Prostate gland (tissue), 2 donors: Measurements from ENCODE around the gene KRT32. TPM values are rescaled to one million over a fixed set of nuclear protein-coding genes. Genes with fewer than 3 reads are reported as not detected.

Experiments
- DNase-seq: peaks from one replicate; pipeline ENCODE4 v3.0.0-alpha.2; 2019; ENCODE audit warnings: low spot score
- H3K27ac ChIP-seq, 2 donors: fragments of 200-600 bp; sonication (generic); 2 replicates each; pipeline ENCODE4 v1.5.1; 2017 to 2019
- H3K27me3 ChIP-seq: fragments of 200-600 bp; sonication (generic); replicated peaks from 2 replicates; pipeline ENCODE4 v1.5.1; 2019; ENCODE audit not compliant: insufficient read depth
- H3K36me3 ChIP-seq, 2 donors: fragments of 200-600 bp; sonication (generic); 1 replicate in 1 of 2; 2 replicates in 1 of 2; pipeline versions ENCODE4 v1.5.1 to v1.8.1; 2017 to 2019
- H3K4me1 ChIP-seq: fragments of 200-600 bp; sonication (generic); replicated peaks from 2 replicates; pipeline ENCODE4 v1.5.1; 2019
- H3K4me3 ChIP-seq, 2 donors: fragments of 200-600 bp; sonication (generic); 2 replicates each; pipeline ENCODE4 v1.5.1; 2017 to 2019
- H3K9me3 ChIP-seq: fragments of 200-600 bp; sonication (generic); 2 replicates; pipeline ENCODE4 v1.5.1; 2017
- POLR2A ChIP-seq: fragments of 450-650 bp; IDR thresholded peaks from one replicate; pipeline ENCODE4 v1.6.1; 2016; ENCODE audit warnings: antibody characterized with exemption, mild to moderate bottlenecking
- POLR2AphosphoS5 ChIP-seq: sonication (generic); formaldehyde crosslinking; IDR thresholded peaks from one replicate; pipeline ENCODE4 v1.6.1; 2017; ENCODE audit warnings: antibody characterized with exemption
- WGBS: methylation state at CpG from one replicate; pipeline ENCODE4 v1.1.5; 2018; 5-methylcytosine and 5-hydroxymethylcytosine counted together
- intact Hi-C: fragments of 100-400 bp; cut with DNase I; formaldehyde crosslinking; loops from one replicate; pipeline ENCODE4 v1.14.2; 2022
- total RNA-seq, 2 donors: library from RNA; depleted of rRNA; stranded (reverse); fragments of >200 nt; gene quantifications; one replicate each; pipeline ENCODE4 v1.1.0, GENCODE V29; 2016
- TF ChIP-seq, protein P1 (sequence below), 4 experiments: fragments of 200-600 bp in 2 of 4; fragments of 450-650 bp in 2 of 4; sonication (generic) in 2 of 4; IDR thresholded peaks; 1 replicate in 3 of 4; 2 replicates in 1 of 4; pipeline ENCODE4 v1.5.1; 2016 to 2019; ENCODE audit warnings: antibody characterized with exemption in 4 of 4, mild to moderate bottlenecking in 2 of 4, moderate library complexity in 2 of 4

Gene KRT32
- total RNA-seq, 2 donors from 2014 or later: not detected

DNA sequence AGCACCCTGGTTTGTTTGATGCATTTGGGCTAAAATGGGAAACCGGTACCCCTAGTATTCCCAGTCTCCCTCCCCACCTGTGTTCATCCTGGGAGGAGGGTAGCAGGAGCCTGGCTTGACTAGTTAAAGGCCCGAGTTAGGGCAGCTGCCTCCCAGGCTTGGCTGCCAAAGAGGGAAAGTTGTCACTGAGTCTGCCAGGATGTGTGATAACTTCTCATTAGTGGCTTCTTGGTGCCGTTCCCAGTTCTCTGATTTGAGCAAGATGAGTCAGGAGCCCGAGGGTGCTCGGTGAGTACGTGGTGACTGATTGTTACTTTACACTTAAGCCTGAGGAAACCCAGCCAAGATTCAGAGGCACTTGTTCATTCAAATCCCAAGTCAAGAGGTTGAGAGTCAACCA lies 2.5 kb downstream of the KRT32 start:
- 11% methylated on average over 6 of the region's 6 CpGs for WGBS
- TF ChIP-seq POLR2AphosphoS5: peak; percentile 85
- no peak for TF ChIP-seq POLR2A
- TF ChIP-seq, protein P1, sequence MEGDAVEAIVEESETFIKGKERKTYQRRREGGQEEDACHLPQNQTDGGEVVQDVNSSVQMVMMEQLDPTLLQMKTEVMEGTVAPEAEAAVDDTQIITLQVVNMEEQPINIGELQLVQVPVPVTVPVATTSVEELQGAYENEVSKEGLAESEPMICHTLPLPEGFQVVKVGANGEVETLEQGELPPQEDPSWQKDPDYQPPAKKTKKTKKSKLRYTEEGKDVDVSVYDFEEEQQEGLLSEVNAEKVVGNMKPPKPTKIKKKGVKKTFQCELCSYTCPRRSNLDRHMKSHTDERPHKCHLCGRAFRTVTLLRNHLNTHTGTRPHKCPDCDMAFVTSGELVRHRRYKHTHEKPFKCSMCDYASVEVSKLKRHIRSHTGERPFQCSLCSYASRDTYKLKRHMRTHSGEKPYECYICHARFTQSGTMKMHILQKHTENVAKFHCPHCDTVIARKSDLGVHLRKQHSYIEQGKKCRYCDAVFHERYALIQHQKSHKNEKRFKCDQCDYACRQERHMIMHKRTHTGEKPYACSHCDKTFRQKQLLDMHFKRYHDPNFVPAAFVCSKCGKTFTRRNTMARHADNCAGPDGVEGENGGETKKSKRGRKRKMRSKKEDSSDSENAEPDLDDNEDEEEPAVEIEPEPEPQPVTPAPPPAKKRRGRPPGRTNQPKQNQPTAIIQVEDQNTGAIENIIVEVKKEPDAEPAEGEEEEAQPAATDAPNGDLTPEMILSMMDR (IDR thresholded peaks at IDR 0.05): no peak
- H3K36me3 ChIP-seq: no peaks in the 10 kb centered on the region

DNA sequence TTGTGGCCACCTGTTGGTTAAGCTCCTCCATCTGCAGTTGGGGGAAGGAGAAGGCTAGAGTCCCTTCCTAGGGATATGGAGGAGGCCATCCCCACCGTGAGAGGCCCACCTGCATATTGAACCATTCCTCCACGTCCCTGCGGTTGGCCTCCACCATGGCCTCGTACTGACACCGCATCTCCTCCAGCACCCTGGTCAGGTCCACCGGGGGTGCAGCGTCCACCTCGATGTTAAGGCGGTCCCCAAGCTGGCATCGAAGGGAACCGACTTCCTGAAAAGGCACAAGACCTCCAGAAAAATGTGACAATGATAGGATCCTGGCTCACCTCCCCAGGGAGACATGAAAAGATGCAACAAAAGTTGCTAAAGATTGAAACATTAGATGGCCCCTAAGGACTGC lies 3.0 kb downstream of the KRT32 start:
- 82% methylated on average over 11 of the region's 11 CpGs for WGBS
- H3K9me3 ChIP-seq: no peaks in the 10 kb centered on the region
- no peak for DNase-seq
- H3K27ac ChIP-seq: no peak overlapping the region
- intact Hi-C loops: loop anchor here (5.0 kb wide), 1 partner anchor 43 kb away; the partner anchor contains the start of gene KRT13
- H3K27me3 ChIP-seq: no peaks in the 10 kb centered on the region
- H3K4me3 ChIP-seq: no peak overlapping the region
- no peaks in the 10 kb centered on the region for H3K4me1 ChIP-seq
- TF ChIP-seq, protein P1 (IDR thresholded peaks at IDR 0.05): no peak
- TF ChIP-seq POLR2A: no peak
- no peak for TF ChIP-seq POLR2AphosphoS5
- no peaks in the 10 kb centered on the region for H3K36me3 ChIP-seq

More for the DNA sequence above, 2.5 kb downstream of the KRT32 start:
- no peaks in the 10 kb centered on the region for H3K4me1 ChIP-seq
- H3K27ac ChIP-seq: no peak overlapping the region
- peak; percentile 87 for DNase-seq
- no peak overlapping the region for H3K4me3 ChIP-seq
- no peaks in the 10 kb centered on the region for H3K27me3 ChIP-seq
- intact Hi-C loops: loop anchor here (5.0 kb wide), 1 partner anchor 43 kb away; the partner anchor contains the start of gene KRT13
- no peaks in the 10 kb centered on the region for H3K9me3 ChIP-seq

DNA sequence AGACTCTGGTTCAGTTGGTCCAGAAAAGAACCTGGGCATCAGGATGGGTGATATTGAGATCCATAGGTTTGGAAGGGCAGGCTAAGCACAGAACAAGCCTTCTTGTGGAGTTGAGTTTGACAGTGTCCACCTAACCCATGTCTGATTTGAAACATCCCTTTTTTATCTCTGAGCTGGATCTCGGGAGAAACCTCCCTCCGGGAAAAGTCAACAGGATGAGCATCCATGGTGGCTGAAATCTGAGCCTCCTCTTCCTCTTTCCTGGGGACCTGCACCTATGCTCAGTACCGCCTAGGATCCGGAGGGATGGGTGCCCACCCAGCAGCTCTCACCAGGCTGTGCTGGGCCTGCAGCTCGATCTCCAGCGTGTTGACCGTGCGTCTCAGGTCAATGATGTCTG lies 3.4 kb downstream of the KRT32 start:
- 96% methylated on average over 8 of the region's 8 CpGs for WGBS
- DNase-seq: no peak
- H3K4me3 ChIP-seq: no peak overlapping the region
- no peaks in the 10 kb centered on the region for H3K27me3 ChIP-seq
- H3K27ac ChIP-seq: no peak overlapping the region
- H3K36me3 ChIP-seq: no peaks in the 10 kb centered on the region
- TF ChIP-seq, protein P1 (IDR thresholded peaks at IDR 0.05): no peak
- TF ChIP-seq POLR2AphosphoS5: no peak
- no peak for TF ChIP-seq POLR2A
- no peaks in the 10 kb centered on the region for H3K4me1 ChIP-seq
- intact Hi-C loops: loop anchor here (5.0 kb wide), 1 partner anchor 44 kb away; the partner anchor contains the start of gene KRT13
- H3K9me3 ChIP-seq: no peaks in the 10 kb centered on the region

DNA sequence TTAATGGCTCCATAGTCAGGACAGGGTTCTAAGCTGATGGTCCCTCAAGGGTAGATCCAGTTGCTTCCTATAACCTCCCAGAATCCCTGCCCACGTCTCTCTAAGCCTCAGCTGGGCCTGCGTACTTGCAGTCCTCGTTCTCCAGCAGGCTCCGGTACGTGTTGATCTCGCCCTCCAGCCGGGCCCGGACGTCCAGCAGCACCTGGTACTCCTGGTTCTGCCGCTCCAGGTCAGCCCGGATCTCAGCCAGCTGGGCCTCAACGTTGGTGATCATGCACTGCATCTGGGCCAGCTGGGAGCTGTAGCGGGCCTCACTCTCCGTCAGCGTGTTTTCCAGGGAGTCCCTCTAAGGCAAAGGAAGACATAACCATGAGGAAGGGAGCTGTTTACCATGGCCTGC lies 4.5 kb downstream of the KRT32 start:
- Histone ChIP-seq H3K9me3 (no peaks in the 10 kb centered on the region), H3K36me3 (no peaks in the 10 kb centered on the region), H3K27ac (no peak overlapping the region), H3K4me1 (no peaks in the 10 kb centered on the region), H3K4me3 (no peak overlapping the region), H3K27me3 (no peaks in the 10 kb centered on the region)
- TF ChIP-seq POLR2AphosphoS5 (no peak), POLR2A (no peak)
- TF ChIP-seq, protein P1 (IDR thresholded peaks at IDR 0.05): no peak
- intact Hi-C loops: loop anchor here (5.0 kb wide), 1 partner anchor 45 kb away; the partner anchor contains the start of gene KRT13
- DNase-seq: no peak
- WGBS: 71% methylated on average over 15 of the region's 15 CpGs

DNA sequence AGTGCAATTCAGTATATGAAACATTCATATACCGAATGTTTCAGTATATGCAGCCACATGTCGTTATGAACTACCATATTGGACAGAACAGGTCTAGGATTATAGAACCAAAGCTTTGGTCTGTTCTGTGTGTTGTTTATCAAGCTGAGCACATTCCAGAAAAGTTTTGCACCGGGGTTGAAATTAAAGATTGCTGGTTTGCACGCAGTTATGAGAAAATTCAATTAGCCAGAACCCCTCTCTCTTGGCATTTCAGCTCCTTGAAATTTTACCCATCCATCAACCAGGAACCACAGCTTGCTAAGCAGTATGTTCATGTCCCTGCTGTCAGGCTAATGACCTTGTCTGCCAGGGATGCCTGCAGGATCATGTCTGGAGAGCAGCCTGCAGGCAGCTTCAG lies 9.5 kb downstream of the KRT32 start:
- Histone ChIP-seq H3K36me3 (no peaks in the 10 kb centered on the region), H3K27ac (no peak overlapping the region), H3K4me3 (no peak overlapping the region), H3K4me1 (no peaks in the 10 kb centered on the region), H3K9me3 (no peaks in the 10 kb centered on the region), H3K27me3 (no peaks in the 10 kb centered on the region)
- TF ChIP-seq, protein P1 (IDR thresholded peaks at IDR 0.05): no peak
- TF ChIP-seq POLR2AphosphoS5 (no peak), POLR2A (no peak)
- WGBS: 64% methylated on average over 4 of the region's 4 CpGs
- intact Hi-C loops: no loop called here
- DNase-seq: no peak
